Keratinocyte (primary cell): ENCODE measurements around the gene EYS.

ENCODE experiments used
- CTCF ChIP-seq, 3 experiments: IDR thresholded peaks in 1 of 3; conservative IDR thresholded peaks in 1 of 3; optimal IDR thresholded peaks in 1 of 3; 2 replicates in 2 of 3; 3 replicates in 1 of 3; pipeline versions ENCODE3 to v1.5.1; 2011; ENCODE audit warnings: low read length in 3 of 3, mild to moderate bottlenecking in 3 of 3, moderate library complexity in 2 of 3, control low read depth in 1 of 3, inconsistent platforms in 1 of 3; ENCODE audit not compliant: insufficient read depth in 2 of 3; ENCODE audit errors: extremely low read depth in 1 of 3
- EZH2 ChIP-seq: IDR thresholded peaks from one replicate; pipeline ENCODE4 v1.6.1; 2012; ENCODE audit warnings: inconsistent platforms, mild to moderate bottlenecking, low read length, moderate library complexity

GRCh38 chr6:65461121-65461520, 245.9 kb downstream of the EYS start:
- no peak for TF ChIP-seq CTCF (optimal IDR thresholded peaks at IDR 0.05 in 1 of 3, IDR thresholded peaks at IDR 0.05 in 1 of 3, conservative IDR thresholded peaks at IDR 0.05 in 1 of 3; ENCODE audit: extremely low read depth in 1 of 3, insufficient read depth in 2 of 3, low read length in 3 of 3)
- TF ChIP-seq EZH2: no peak
